IPS-15b (cell line): Measurements from ENCODE around the gene KCNC1.
A peak's percentile ranks its signal among the peaks of the same experiment; 100 is the strongest.

Experiments
- H3K27me3 ChIP-seq: one replicate; pipeline ENCODE4 v1.6.1; 2013; ENCODE audit warnings: low read length; ENCODE audit not compliant: control insufficient read depth, insufficient read depth
- H3K36me3 ChIP-seq: one replicate; pipeline ENCODE4 v1.6.1; 2013; ENCODE audit warnings: low read length; ENCODE audit not compliant: control insufficient read depth, insufficient read depth
- H3K4me1 ChIP-seq: one replicate; pipeline ENCODE4 v1.6.1; 2013; ENCODE audit warnings: mild to moderate bottlenecking, low read length; ENCODE audit not compliant: control insufficient read depth, insufficient read depth
- H3K4me3 ChIP-seq: one replicate; pipeline ENCODE4 v1.5.1; 2013; ENCODE audit warnings: low read depth, low read length
- H3K9ac ChIP-seq: one replicate; pipeline ENCODE4 v1.6.1; 2013; ENCODE audit warnings: low read depth, mild to moderate bottlenecking, low read length
- H3K9me3 ChIP-seq: one replicate; pipeline ENCODE4 v1.6.1; 2013; ENCODE audit warnings: mild to moderate bottlenecking, low read length; ENCODE audit not compliant: control insufficient read depth, insufficient read depth

KCNC1 gene

DNA sequence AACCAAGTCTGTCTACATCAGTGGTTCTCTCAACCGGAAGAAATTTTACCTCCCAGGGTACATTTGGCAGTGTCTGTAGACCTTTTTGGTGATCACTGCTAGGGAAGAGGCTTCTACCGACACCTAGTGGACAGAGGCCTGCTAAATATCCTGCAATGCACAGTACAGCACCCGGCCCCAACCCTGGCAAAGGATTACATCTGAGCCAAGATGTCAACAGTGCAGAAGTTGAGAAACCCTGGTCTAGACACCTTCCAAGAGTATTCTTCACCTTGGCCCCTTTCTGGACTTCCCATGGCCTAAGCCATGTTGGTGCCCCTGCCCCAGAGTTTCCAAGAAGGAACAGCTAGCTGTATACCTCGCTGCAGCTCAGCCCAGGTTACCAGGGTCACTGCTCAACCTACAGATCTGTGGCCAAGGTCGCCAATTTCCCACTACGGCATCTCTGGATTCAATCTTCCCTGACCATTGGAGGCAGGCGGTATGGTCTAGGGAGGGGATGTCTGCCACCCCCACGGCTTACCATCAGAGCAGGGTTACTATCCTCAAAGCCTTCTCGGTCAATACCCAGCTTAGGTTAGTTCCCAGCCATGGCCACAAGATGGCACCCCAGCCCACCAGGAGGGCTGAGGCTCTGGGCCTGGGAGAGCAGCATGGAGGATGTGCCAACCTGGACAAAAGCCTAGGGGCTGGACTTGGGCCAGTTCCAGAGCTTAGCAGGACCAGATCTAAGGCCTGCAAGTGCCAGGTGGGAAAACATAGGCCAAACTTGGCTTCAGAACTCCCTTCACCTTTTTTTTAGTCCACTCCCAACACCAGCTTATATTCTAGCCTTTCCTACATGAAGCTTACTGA lies 3.7 kb upstream of the KCNC1 start:
- Histone ChIP-seq H3K9me3 (no peaks in the 10 kb centered on the region), H3K9ac (no peak overlapping the region), H3K36me3 (no peaks in the 10 kb centered on the region), H3K4me1 (no peaks in the 10 kb centered on the region), H3K27me3 (peaks cover 61% of the 10 kb centered on the region), H3K4me3 (no peak overlapping the region)

DNA sequence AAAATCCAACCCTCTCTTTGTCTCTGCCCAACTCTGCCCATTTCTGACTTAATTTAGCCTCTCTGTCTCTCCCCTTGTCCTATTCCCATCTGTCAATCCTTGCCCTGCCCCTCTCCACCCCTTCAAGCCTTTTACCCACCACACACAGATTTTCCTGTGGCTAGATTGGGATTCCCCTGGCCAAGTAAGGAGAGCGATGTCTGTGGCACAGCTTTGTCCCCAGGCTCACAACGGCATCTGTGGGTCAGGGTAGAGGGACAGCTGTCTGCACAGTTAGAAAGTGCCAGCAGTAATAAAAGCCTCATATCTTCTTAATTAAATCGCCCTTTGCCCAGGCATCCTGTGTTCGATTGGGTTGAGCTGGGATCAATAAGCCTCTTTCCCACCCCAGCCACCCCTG lies 1.3 kb upstream of the KCNC1 start:
- no peaks in the 10 kb centered on the region for H3K9me3 ChIP-seq
- H3K9ac ChIP-seq, result no peak overlapping the region
- H3K4me1 ChIP-seq, result peaks cover 2% of the 10 kb centered on the region
- H3K27me3 ChIP-seq, result peaks cover 66% of the 10 kb centered on the region
- H3K4me3 ChIP-seq, result no peak overlapping the region
- H3K36me3 ChIP-seq, result no peaks in the 10 kb centered on the region

DNA sequence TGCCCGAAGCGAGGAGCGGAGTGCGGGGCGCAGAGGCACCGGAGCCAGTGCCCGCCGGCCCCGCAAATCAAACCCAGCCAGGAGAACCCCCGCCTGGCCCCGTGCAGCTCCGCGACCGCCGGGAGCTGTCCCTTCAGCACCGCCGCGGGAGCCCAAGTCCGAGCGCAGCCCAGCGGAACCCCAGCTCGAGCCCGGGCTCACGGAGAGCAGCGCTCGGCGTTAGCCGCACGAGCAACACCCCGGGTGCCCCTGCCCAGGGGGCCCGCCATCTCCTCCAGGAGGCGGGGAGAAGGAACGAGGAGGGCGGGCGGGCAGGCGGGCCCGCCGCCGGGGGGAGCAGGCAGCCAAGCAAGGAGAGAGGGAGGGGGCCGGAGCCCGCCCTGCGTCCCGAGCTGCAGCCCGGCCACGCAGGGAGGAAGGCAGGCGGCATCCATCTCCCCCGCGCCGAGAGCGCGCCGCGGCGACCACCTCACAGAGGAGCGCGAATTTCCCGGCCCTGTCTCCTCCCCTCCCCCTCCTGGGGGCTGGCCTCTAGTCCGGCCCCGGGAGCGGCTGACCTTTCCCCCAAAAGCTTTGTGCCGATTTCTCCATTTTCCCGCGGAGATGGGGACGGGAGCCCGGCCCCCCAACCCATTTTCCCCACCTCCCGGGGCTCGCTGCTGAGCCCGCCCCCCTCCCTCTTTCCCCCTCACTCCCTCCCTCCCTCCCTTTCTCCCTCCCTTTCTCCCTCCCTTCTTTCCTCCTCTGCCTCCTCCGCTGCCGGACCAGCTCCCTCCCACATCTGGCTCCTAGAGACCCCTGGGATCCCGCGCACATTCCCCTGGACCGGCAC lies 621 bp downstream of the KCNC1 start:
- peak overlapping the region; percentile 39 for H3K4me3 ChIP-seq
- no peaks in the 10 kb centered on the region for H3K36me3 ChIP-seq
- no peak overlapping the region for H3K9ac ChIP-seq
- peaks cover 9% of the 10 kb centered on the region for H3K4me1 ChIP-seq
- no peaks in the 10 kb centered on the region for H3K9me3 ChIP-seq
- H3K27me3 ChIP-seq, result peaks cover 74% of the 10 kb centered on the region

DNA sequence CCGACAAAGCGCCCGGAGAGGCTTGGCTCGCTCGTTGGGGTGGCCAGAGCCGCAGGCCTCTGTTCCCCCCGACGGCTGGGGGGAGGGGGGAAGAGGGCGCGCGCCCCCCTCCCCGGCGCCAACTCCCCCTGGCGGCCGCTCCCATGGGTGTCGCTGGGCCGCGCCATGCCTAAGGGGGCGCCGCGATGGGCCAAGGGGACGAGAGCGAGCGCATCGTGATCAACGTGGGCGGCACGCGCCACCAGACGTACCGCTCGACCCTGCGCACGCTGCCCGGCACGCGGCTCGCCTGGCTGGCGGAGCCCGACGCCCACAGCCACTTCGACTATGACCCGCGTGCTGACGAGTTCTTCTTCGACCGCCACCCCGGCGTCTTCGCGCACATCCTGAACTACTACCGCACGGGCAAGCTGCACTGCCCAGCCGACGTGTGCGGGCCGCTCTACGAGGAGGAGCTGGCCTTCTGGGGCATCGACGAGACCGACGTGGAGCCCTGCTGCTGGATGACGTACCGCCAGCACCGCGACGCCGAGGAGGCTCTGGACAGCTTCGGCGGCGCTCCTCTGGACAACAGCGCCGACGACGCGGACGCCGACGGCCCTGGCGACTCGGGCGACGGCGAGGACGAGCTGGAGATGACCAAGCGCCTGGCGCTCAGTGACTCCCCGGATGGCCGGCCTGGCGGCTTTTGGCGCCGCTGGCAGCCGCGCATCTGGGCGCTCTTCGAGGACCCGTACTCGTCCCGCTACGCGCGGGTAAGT lies 1.4 kb downstream of the KCNC1 start:
- Histone ChIP-seq H3K27me3 (peaks cover 75% of the 10 kb centered on the region), H3K4me3 (peak overlapping the region; percentile 39)

DNA sequence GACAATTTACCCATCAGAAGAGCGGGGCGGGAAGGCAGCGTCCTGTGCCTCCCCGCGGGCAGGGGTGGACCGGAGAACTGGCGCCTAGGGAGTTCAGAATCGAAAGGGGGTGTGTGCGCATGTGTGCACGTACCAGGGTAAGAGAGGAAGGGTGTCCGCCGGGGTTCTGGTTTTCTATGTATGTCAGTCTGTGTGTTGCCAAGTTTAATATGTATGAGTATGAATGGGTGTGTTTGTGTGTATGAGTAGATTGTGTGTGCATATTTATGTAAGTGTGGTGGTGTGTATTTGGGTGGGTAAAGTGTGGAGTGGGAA lies 2.0 kb downstream of the KCNC1 start:
- no peaks in the 10 kb centered on the region for H3K36me3 ChIP-seq
- peaks cover 74% of the 10 kb centered on the region for H3K27me3 ChIP-seq
- no peaks in the 10 kb centered on the region for H3K9me3 ChIP-seq
- H3K4me1 ChIP-seq, result peaks cover 9% of the 10 kb centered on the region
- H3K9ac ChIP-seq, result no peak overlapping the region
- peak overlapping the region; percentile 22 for H3K4me3 ChIP-seq

More for the DNA sequence above, 1.4 kb downstream of the KCNC1 start:
- peaks cover 9% of the 10 kb centered on the region for H3K4me1 ChIP-seq
- no peak overlapping the region for H3K9ac ChIP-seq
- H3K9me3 ChIP-seq, result no peaks in the 10 kb centered on the region
- no peaks in the 10 kb centered on the region for H3K36me3 ChIP-seq

DNA sequence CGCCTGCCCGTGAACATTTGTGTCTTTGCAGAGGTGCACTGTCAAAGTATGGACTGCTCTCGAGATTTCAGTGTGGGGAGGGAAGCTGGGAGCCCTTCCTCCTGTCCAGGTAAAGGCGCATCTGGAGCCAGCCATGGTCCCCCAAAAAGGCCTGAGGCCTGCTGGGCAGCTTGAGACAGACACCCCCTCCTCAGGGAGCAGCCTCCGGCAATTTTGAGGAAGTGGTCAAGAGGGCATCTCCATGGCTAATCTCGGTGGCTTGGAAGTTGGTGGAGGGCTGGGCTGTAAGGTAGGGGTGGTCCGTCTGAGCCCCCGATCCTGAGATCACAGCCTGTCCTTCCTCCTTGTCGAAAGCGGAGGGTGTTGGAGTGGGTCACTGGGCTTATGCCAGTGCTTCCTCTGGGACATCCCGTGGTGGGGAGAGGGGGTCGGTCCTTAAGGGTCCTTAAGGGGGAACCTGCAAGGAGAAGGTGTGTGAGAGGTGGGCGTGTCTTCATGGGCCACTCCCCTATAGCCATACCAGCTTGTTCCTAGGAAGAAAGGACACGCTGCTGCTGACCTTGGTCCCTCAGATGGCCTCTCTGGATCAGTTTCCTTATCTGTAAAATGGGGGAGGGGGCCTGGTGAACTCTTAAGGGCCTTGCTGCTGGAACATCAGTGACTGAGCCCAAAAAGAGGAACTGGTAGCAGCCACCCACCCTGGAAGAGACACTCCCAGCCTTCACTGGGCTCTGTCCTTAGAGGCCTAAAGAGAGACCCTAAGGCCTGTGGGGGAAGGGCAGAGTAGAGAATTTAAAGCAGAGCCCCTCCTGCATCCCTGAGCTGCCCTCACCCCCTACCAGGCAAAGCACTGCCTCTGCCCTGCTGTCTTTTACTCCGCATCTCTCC lies 2.6 kb downstream of the KCNC1 start:
- peaks cover 68% of the 10 kb centered on the region for H3K27me3 ChIP-seq
- no peak overlapping the region for H3K4me3 ChIP-seq
- peaks cover 9% of the 10 kb centered on the region for H3K4me1 ChIP-seq
- no peaks in the 10 kb centered on the region for H3K36me3 ChIP-seq
- H3K9ac ChIP-seq, result no peak overlapping the region
- H3K9me3 ChIP-seq, result no peaks in the 10 kb centered on the region

DNA sequence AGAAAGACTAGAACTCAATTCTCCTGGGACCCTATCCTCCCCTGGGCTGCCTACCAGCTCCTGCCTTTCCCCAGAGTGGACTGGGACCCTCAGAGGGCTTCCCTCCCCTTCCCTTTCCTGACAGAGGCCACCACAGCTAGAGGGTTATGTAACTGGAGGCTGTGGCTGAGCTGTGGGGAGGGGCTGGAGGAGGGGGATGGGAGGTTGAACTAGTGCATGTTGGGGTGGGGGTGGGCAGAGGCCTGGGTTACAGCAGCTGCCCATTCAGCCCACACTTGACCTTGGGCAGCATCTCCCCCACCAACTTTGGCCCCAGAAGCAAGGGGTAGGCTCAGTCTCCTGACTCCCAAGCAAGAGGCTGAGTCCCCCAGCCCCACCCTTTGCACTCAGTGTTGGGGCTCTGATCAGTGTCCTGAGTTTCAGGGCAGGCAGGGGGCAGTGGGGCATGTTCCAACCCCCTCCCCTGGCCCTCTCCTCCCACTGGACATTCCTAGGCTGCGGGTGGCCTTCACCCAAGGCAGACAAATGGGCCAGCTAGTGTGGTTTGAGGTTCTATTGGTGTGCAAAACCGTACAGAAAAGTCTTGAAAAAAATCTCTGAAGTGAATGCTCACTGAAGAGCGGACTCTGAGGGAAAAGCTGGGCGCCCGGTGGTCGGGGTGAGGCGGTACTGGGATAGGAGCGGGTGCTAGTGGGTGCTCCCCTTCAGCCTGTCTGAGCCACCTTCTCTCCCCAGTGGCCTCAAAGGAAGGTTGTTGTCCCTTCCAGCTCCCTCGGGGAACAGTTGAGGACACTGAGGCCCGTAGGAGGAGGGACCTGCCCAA lies 3.8 kb downstream of the KCNC1 start:
- Histone ChIP-seq H3K36me3 (no peaks in the 10 kb centered on the region), H3K27me3 (peaks cover 56% of the 10 kb centered on the region), H3K4me1 (peaks cover 9% of the 10 kb centered on the region), H3K9ac (no peak overlapping the region), H3K4me3 (no peak overlapping the region), H3K9me3 (no peaks in the 10 kb centered on the region)

DNA sequence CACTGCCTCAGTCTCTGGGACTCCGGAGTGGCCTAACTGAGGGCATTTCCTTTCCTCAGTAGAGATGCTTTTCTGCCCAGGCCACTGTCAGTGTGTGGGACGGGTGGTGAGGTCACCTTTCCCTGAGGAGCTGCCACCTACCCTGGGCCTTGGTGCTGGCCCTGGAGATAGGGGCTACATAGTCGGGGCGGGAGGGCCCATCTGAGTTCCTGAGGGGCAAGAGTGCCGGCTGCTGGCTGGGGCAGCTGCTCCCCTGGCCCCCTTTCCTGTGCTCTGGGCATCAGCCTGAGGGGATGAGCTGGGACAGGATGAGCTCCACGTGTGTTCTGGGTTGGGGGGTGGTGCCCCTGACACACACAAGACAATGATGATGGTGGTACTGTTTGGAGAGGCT lies 5.4 kb downstream of the KCNC1 start:
- Histone ChIP-seq H3K36me3 (no peaks in the 10 kb centered on the region), H3K27me3 (peaks cover 46% of the 10 kb centered on the region), H3K4me1 (peaks cover 9% of the 10 kb centered on the region), H3K9ac (no peak overlapping the region), H3K4me3 (no peak overlapping the region), H3K9me3 (no peaks in the 10 kb centered on the region)

DNA sequence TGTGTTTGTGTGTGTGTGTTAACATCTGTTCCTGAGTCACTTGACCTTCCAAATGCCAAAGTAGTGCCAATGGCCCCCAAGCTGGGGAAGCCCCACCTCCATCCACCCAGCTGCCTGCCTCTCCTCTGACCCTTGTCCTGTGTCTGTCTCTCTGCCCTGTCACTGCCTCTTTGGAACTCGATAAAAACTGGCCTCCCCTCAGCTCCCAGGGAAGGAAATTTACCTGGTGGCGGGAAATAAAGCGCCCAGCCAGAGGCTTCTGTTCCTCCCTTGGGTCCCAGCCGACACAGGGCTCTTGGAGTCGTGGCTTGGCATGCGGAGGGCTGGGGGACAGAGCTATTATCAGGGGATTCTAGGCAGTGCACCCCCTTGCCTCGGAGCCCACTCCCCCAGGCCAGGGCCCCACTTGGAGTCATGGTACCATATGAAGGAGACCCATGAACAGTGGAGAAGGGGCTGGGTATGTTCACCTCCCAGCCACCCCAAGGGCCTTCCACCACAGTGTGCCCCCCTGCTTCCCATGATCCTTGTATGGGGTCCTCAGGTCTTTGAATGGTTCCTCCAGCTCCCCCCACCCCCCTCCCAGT lies 6.2 kb downstream of the KCNC1 start:
- H3K9ac ChIP-seq, result no peak overlapping the region
- no peak overlapping the region for H3K4me3 ChIP-seq
- peaks cover 9% of the 10 kb centered on the region for H3K4me1 ChIP-seq
- H3K36me3 ChIP-seq, result no peaks in the 10 kb centered on the region
- H3K9me3 ChIP-seq, result no peaks in the 10 kb centered on the region
- H3K27me3 ChIP-seq, result peaks cover 45% of the 10 kb centered on the region

DNA sequence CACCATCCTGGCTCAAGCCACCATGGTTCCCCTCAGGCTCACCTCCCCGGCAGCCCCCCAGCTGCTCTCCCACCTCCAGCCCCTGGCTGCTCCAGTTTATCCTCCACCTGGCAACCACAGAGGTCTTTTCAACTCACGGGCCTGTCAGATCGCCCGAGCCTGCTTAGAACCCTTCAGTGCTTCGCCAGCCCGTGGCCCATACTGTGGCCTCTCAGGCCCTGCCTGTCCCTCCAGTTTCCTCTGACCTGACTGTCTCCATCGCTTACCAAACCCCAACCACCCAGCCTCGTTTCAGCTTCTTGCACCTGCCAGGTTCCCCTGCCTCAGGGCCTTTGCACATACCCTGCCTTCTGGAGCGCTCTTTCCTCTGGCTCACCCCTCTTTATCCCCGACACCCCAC lies 6.9 kb downstream of the KCNC1 start:
- Histone ChIP-seq H3K4me3 (no peak overlapping the region), H3K27me3 (peaks cover 38% of the 10 kb centered on the region), H3K9ac (no peak overlapping the region), H3K36me3 (no peaks in the 10 kb centered on the region), H3K4me1 (peaks cover 9% of the 10 kb centered on the region), H3K9me3 (no peaks in the 10 kb centered on the region)
